Esophagus squamous epithelium (tissue), 5 donors: ENCODE results near the gene CDH2. TPM values are rescaled to one million over a fixed set of nuclear protein-coding genes. Genes with fewer than 3 reads are reported as not detected.

ENCODE experiments used
- DNase-seq: peaks from one replicate; lab custom pipeline; 2025; lab: John Stamatoyannopoulos, UW
- H3K27ac ChIP-seq, 4 donors: fragments of 200-600 bp; sonication (generic); one replicate each; pipeline ENCODE4 v1.5.1; 2016 to 2019; ENCODE audit warnings: mild to moderate bottlenecking in 1 of 4
- H3K27me3 ChIP-seq, 4 donors: fragments of 200-600 bp; sonication (generic); 1 replicate in 3 of 4; 2 replicates in 1 of 4; pipeline versions ENCODE4 v1.5.1 to v1.6.0; 2017 to 2021; ENCODE audit warnings: antibody characterized with exemption in 1 of 4
- H3K36me3 ChIP-seq, 3 donors: fragments of 200-600 bp; sonication (generic); one replicate each; pipeline ENCODE4 v1.5.1; 2016 to 2019
- H3K4me1 ChIP-seq, 3 donors: fragments of 200-600 bp; sonication (generic); one replicate each; pipeline ENCODE4 v1.5.1; 2017 to 2019
- H3K4me3 ChIP-seq, 4 donors: fragments of 200-600 bp; sonication (generic); 1 replicate in 3 of 4; 2 replicates in 1 of 4; pipeline ENCODE4 v1.5.1; 2016 to 2019; ENCODE audit warnings: mild to moderate bottlenecking in 2 of 4, moderate library complexity in 1 of 4
- H3K9me3 ChIP-seq, 3 donors: fragments of 200-600 bp; sonication (generic); one replicate each; pipeline ENCODE4 v1.5.1; 2016 to 2019
- CTCF ChIP-seq, 6 experiments: fragments of 450-650 bp in 4 of 6; fragments of 200-600 bp in 2 of 6; sonication (generic) in 2 of 6; IDR thresholded peaks; one replicate each; pipeline ENCODE4 v1.5.1; 2016 to 2019; ENCODE audit warnings: antibody characterized with exemption in 6 of 6, mild to moderate bottlenecking in 4 of 6, moderate library complexity in 4 of 6
- POLR2A ChIP-seq, 4 donors: fragments of 450-650 bp; IDR thresholded peaks; one replicate each; pipeline ENCODE4 v1.6.1; 2017; ENCODE audit warnings: antibody characterized with exemption in 4 of 4, mild to moderate bottlenecking in 4 of 4, moderate library complexity in 3 of 4
- WGBS, 2 donors: methylation state at CpG; one replicate each; pipeline ENCODE4 v1.1.5; 2018; 5-methylcytosine and 5-hydroxymethylcytosine counted together
- intact Hi-C: fragments of 100-400 bp; cut with DNase I; formaldehyde crosslinking; loops from one replicate; pipeline ENCODE4 v1.15.0; 2022
- total RNA-seq, 4 donors: library from RNA; depleted of rRNA; stranded (reverse); fragments of >200 nt; gene quantifications; one replicate each; pipeline ENCODE4 v1.1.0, GENCODE V29; 2016
- donor health status: DM: yes; HTN: yes; CAD: no.

The CDH2 gene
- total RNA-seq, 4 donors from 2014 or later, result 0.11 to 0.88 (median 0.28) TPM

- Histone ChIP-seq H3K9me3 (no peaks in the 10 kb centered on the region), H3K4me3 (no peak overlapping the region), H3K4me1 (peaks cover 0 to under 1% (median 0%) of the 10 kb centered on the region in 3 donors), H3K36me3 (no peaks in the 10 kb centered on the region), H3K27ac (no peak overlapping the region), H3K27me3 (peaks cover 0 to 38% (median 0%) of the 10 kb centered on the region in 4 donors)
- intact Hi-C loops, result loop anchor here (10.0 kb wide), 1 partner anchor 579 kb away; no protein-coding TSS in a partner anchor
- 55 to 58% methylated on average over 4 of the region's 4 CpGs for WGBS, 2 donors
- DNase-seq, result no peak
- no peak for TF ChIP-seq CTCF (IDR thresholded peaks at IDR 0.05)
- TF ChIP-seq POLR2A (IDR thresholded peaks at IDR 0.05), result no peak
Measured at GRCh38 chr18:28183418-28184078, 6.6 kb upstream of the CDH2 start.

GRCh38 chr18:28181616-28182015 lies 4.7 kb upstream of the CDH2 start:
- Histone ChIP-seq H3K36me3 (no peaks in the 10 kb centered on the region), H3K4me1 (peaks cover 5 to 18% (median 15%) of the 10 kb centered on the region in 3 donors), H3K4me3 (no peak overlapping the region), H3K9me3 (no peaks in the 10 kb centered on the region), H3K27ac (no peak overlapping the region), H3K27me3 (peaks cover 0 to 57% (median 0%) of the 10 kb centered on the region in 4 donors)
- intact Hi-C loops, result loop anchor here (10.0 kb wide), 1 partner anchor 577 kb away; no protein-coding TSS in a partner anchor
- DNase-seq, result no peak
- no peak for TF ChIP-seq CTCF (IDR thresholded peaks at IDR 0.05)
- TF ChIP-seq POLR2A (IDR thresholded peaks at IDR 0.05), result no peak
- 38 to 56% methylated on average over 2 of the region's 2 CpGs for WGBS, 2 donors

- intact Hi-C loops, result no loop called here
- H3K27ac ChIP-seq, result no peak overlapping the region
Measured at GRCh38 chr18:28178720-28179119, 1.8 kb upstream of the CDH2 start.

GRCh38 chr18:28177828-28178635 lies 1.1 kb upstream of the CDH2 start:
- peak overlapping the region; percentile 10 to 68 (median 48) for H3K4me3 ChIP-seq
- intact Hi-C loops, result no loop called here
- H3K27ac ChIP-seq, result no peak overlapping the region
- peaks cover 9 to 84% (median 16%) of the 10 kb centered on the region in 4 donors for H3K27me3 ChIP-seq
- TF ChIP-seq CTCF (IDR thresholded peaks at IDR 0.05), result no peak
- no peak for TF ChIP-seq POLR2A (IDR thresholded peaks at IDR 0.05)
- no peaks in the 10 kb centered on the region for H3K36me3 ChIP-seq
- no peaks in the 10 kb centered on the region for H3K9me3 ChIP-seq
- no peak for DNase-seq
- 1% methylated on average over 14 to 24 of the region's 83 CpGs for WGBS, 2 donors
- H3K4me1 ChIP-seq, result peaks cover 14 to 34% (median 23%) of the 10 kb centered on the region in 3 donors

More at GRCh38 chr18:28178720-28179119, 1.8 kb upstream of the CDH2 start:
- Histone ChIP-seq H3K27me3 (peaks cover 9 to 77% (median 16%) of the 10 kb centered on the region in 4 donors), H3K4me1 (peaks cover 14 to 34% (median 23%) of the 10 kb centered on the region in 3 donors), H3K4me3 (no peak overlapping the region), H3K9me3 (no peaks in the 10 kb centered on the region), H3K36me3 (no peaks in the 10 kb centered on the region)
- 46 to 55% methylated on average over 6 of the region's 6 CpGs for whole genome bisulfite sequencing, 2 donors
- DNase-seq, result no peak
- TF ChIP-seq CTCF (IDR thresholded peaks at IDR 0.05), result no peak
- no peak for TF ChIP-seq POLR2A (IDR thresholded peaks at IDR 0.05)

GRCh38 chr18:28176698-28176947 lies 307 bp downstream of the CDH2 start:
- Histone ChIP-seq H3K27me3 (peaks cover 9 to 94% (median 16%) of the 10 kb centered on the region in 4 donors), H3K27ac (no peak overlapping the region)
- WGBS, 2 donors, result 0% methylated on average over 3 of the region's 38 CpGs

More at GRCh38 chr18:28176698-28176947, 307 bp downstream of the CDH2 start:
- no peak for DNase-seq
- Histone ChIP-seq H3K4me3 (peak overlapping the region; percentile 33 to 68 (median 48)), H3K9me3 (no peaks in the 10 kb centered on the region), H3K4me1 (peaks cover 14 to 34% (median 23%) of the 10 kb centered on the region in 3 donors), H3K36me3 (no peaks in the 10 kb centered on the region)
- no peak for TF ChIP-seq CTCF (IDR thresholded peaks at IDR 0.05)
- TF ChIP-seq POLR2A (IDR thresholded peaks at IDR 0.05), result no peak
- intact Hi-C loops, result no loop called here
